Erythroblast (primary cell): ENCODE data around the gene CEP41.

ENCODE experiments used
- DNase-seq, 2 experiments: peaks; one replicate each; lab custom pipeline; 2025; lab: John Stamatoyannopoulos, UW
- GATA1 ChIP-seq: IDR thresholded peaks from 2 replicates; pipeline ENCODE4 v1.6.1; 2011; ENCODE audit warnings: low read depth, mild to moderate bottlenecking, control low read depth, low read length, moderate library complexity
- POLR2A ChIP-seq: IDR thresholded peaks from 2 replicates; pipeline ENCODE4 v1.6.1; 2011; ENCODE audit warnings: mild to moderate bottlenecking, low read length

The CEP41 gene

DNA sequence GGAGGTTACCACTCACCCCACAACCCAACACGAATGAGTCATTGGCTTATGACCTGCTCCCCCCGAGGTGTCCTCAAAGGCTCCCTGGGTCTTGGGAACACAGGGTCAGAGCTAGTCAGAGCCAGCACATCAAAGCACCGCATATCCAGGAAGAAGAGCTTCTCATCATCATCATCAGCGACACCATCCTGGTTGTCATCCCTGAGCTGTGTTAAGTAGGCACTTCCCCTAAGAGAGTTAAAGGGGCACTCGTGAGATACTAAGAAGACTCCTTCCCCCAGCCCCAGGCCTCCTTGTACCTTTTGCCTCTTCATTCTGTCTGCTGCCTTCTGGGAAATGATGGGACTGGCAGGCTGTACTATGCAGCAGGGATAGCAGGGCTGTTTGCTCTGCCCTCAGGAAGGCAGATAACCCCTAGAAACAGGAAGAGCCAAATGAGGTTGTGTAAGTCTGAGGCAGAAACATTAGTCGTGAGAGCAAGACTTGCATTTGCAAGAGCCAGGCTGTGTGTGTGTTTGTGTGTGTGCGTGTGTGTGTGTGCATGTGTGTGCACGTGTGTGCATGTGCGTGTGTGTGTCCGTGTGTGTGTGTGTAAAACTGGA, 71.6 kb downstream of the CEP41 start:
- TF ChIP-seq GATA1, result no peak
- TF ChIP-seq POLR2A, result no peak
- no peak for DNase-seq

DNA sequence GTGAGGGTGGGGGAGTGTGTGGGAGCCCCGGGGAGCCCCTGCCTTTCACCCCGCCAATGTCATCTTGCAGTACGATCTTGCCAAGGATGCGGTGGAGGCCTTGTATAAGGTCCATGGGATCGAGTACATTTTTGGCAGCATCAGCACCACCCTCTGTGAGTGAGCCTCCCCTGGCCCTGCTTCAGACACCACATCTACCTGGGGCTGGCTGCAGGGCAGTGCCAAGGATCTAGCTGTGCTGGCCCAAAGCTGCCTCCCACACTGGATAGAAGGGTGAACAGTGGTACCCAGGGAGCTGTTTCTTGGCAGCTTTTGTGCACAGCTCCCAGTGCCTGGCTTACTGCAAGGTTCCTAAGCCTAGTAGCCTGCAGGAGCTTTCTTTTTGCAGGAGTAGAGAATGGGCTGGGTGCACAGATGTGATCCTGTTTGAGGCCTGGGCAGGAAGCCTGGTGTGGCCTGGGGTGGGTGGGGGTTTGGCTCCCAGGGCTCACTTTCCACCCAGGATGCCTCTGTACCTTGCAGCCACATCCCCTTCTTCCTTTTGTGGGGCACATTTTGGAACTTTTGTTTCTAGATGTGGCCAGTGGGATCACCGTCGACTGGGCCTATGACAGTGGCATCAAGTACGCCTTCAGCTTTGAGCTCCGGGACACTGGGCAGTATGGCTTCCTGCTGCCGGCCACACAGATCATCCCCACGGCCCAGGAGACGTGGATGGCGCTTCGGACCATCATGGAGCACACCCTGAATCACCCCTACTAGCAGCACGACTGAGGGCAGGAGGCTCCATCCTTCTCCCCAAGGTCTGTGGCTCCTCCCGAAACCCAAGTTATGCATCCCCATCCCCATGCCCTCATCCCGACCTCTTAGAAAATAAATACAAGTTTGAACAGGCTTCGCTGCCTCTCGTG, 72.7 kb downstream of the CEP41 start:
- no peak for TF ChIP-seq GATA1
- no peak for TF ChIP-seq POLR2A
- DNase-seq, result no peak

DNA sequence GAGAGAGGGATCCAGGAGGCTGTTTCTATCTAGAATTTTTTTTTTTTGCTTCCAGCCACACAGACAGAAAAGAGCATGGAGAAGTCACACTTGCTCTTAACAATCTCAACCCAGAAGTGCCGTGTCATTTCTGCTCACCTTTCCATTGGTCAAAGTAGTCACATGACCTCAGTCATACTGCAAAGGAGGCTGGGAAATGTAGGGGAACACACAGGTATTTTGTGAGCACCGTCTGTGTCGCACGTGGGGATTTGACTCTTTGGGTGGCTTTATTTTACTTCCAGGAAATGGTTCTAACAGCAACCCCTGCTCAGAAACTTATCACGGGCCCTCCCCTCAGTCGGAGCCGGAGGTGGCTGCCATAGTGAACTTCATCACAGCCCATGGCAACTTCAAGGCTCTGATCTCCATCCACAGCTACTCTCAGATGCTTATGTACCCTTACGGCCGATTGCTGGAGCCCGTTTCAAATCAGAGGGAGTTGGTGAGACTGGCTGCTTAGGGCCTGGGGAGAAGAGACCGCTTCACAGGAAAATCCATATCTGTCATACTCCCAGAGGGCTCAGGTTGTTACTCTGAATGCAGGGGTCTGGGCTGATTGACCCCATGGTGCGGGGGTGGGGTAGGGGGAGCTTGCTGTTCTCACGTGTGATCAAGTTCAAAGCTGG, 73.6 kb downstream of the CEP41 start:
- DNase-seq, result no peak
- TF ChIP-seq GATA1 (no peak), POLR2A (no peak)

DNA sequence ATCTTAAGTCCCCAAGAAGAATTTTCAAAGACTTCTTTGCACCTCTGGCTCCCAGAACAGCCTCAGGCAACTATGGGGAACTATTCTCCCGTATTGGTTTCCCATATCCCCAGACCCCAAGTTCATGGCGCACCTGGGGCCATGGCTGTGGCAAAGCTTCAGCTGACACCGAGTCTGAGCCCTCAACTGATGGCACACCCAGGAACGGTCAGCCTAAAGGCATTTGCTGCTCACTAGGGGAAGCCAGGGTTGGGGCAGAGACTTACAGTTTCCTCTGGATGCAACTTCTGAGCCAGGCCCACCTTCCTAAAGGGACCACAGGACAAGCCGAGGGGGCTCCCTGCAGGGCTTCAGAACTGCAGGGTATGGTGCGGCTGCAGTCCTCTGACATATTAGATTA, 74.3 kb downstream of the CEP41 start:
- TF ChIP-seq GATA1 (no peak), POLR2A (no peak)
- DNase-seq, result no peak

DNA sequence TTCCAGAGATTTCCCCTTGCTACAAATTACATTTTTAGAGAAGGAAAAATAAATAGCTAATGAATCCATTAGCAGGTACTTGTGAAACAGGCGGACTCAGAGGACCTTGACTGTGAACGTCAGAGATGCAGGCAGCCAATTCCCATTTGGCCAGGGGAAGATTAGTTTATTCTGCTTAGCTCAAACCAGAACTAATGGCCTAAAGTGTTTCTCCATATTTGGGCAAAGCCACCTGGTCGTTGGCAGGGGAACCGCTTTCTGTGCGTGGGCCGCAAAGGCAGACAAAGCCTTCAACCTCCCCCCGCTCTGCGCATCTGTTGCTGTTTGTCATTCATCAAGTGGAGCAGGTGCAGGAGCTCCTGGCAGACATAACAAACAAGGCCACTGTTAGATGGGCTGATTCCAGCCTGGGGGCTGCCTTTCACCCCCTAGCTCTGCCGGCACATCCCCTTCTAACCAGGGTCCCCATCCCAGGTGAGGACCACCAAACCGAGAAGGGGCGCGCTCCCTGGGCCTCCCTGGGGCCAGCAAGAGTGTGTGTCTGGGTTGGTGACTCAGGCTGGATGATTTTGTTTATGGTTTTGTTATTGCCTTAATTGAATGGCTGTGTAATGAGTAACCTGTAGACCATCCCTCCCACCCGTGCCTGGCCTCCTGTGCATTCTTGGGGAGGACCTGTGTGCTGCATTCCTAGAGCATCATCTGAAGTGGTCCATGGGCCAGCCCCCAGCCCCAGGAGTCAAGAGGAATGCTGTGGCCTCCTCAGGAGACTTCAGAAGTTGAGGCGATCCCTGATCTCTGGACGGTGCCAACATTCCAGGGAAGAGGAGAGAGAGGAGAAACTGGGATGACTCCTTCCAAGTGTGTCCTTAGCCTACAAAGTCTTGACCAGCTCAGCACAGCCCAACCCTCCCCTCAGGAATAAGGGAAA, 75.0 kb downstream of the CEP41 start:
- DNase-seq, result no peak
- TF ChIP-seq POLR2A (no peak), GATA1 (no peak)

DNA sequence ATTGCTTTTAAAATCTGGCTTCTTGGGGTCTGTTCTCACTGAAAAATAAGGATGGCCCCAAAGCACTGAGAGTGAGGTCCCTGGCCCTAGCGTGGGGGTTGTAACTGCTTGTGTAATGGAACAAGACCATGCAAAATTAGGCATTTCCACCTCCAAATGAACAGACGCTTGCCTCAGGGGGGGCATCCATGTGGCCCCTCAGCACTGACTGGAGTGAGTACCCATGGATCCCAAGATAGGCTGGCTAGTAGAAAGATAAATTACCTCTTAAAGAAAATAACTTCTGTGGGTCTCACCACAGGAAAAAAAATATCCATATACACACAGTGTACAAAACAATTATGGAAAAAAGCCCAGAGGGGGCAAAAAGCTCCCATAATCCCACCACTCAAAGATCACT, 75.7 kb downstream of the CEP41 start:
- DNase-seq, result no peak
- TF ChIP-seq GATA1 (no peak), POLR2A (no peak)

DNA sequence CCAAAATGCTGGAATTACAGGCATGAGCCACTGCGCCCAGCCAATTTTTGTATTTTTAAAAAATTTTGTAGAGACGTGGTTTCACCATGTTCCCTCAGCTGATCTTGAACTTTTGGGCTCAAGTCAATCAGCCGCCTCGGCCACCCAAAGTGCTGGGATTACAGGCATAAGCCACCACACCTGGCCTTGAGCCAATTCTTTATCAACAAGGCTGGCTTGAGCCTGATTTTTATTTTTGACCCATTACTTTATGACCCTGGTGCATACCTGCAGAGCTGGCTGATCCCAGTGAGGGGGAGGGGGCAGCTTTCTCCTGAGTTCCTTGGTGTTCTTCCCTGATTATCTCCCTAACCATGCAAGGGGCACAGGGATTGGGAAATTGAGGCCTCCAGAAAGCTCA, 76.4 kb downstream of the CEP41 start:
- no peak for TF ChIP-seq POLR2A
- TF ChIP-seq GATA1, result no peak
- no peak for DNase-seq

DNA sequence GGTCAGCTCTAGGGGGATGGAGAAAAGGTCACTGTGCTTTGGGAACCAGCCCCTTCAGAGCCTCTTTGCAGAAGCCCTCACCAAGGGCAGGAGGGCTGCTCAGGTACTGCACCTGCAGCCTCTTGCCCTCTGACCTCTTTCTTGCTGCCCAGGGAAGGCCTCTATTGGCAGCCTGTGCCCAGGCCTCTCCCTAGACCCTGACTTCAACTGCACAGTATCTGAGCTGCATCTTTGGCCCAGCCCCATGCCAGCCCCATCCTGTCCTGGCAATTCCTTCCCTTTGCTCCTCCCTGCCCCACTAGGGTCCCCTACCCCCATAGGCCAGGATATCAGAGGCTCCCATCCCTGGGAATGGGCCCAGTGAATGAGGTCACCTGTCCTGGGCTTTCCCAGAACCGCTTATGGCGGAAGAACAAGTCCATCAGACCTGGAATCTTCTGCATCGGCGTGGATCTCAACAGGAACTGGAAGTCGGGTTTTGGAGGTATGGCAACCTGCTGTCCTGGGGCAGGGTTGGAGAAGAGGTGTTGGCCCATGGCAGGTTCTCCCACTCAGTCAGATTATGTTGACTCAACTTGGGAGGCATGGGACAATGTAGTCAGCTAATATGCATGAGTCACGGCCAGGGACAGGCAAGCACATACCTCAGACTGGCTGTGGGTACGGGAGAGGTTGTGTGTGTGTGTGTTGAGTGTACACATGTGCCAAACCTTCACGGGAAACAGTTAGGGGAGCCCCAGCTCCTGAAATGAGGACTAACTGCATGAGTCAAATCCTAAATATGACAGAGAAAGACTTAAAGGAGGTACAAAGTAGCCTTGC, 77.6 kb downstream of the CEP41 start:
- DNase-seq, result no peak
- TF ChIP-seq GATA1 (no peak), POLR2A (no peak)

DNA sequence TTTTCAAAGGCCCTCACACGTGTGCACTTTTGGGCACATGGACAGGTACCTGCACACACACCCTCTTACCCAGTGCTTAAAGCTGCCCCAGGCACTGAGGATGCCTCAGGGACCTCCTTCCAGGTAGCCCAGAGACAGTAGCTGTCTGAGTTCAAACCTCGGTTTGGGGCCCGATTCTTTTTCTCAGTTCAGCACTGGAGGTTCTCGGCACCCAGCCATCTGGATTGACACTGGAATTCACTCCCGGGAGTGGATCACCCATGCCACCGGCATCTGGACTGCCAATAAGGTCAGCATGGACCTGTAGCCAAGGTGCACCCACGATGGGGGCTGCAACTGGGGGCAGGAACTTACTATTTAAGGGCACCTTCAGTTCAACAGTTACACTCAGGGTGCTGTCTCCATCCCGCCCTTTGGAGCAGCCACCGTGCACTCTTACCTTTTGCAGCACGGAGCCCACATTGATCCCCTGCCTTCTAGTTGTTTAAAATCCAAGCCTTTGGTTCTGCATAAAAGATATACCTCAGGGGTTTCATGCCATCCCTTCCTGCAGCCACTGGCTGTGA, 78.5 kb downstream of the CEP41 start:
- TF ChIP-seq GATA1 (no peak), POLR2A (no peak)
- no peak for DNase-seq

DNA sequence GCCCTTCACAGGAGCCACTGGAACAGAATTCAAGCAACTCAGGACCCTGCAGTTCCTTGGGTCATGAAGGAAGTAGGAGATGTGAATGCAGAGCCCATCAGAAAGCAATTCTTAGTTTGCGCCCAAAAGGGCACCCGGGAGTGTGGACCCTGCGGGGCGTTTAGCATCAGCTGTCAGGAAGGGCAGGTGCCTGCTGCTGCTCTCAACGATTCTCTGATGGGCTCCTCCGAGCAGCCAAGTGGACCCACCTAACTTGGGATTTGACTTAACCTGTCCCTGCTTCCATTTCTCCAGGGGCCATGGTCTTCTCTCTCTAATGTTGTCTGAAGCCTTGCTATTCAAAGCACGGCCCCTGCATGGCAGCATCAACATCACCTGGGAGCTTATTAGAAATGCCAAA, 79.1 kb downstream of the CEP41 start:
- no peak for DNase-seq
- TF ChIP-seq GATA1 (no peak), POLR2A (no peak)

DNA sequence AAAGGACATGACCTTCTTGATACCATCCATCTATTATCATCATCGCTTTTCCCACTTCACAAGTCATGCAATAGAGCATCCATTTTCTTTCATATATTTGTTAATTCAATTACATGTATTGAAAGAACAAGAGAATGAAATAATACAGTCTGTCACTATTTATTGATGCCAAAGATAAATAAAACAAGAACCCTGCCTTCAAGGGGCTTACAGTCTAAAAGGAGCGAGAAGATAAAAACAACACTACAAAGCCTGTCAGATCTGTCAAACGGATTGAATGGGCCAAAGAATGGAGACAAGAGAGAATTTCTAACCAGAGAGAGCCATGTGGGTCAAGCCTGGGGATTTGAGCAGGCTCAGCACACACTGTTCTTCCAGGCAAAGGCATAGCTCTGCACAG, 80.3 kb downstream of the CEP41 start:
- TF ChIP-seq GATA1 (no peak), POLR2A (no peak)
- no peak for DNase-seq

DNA sequence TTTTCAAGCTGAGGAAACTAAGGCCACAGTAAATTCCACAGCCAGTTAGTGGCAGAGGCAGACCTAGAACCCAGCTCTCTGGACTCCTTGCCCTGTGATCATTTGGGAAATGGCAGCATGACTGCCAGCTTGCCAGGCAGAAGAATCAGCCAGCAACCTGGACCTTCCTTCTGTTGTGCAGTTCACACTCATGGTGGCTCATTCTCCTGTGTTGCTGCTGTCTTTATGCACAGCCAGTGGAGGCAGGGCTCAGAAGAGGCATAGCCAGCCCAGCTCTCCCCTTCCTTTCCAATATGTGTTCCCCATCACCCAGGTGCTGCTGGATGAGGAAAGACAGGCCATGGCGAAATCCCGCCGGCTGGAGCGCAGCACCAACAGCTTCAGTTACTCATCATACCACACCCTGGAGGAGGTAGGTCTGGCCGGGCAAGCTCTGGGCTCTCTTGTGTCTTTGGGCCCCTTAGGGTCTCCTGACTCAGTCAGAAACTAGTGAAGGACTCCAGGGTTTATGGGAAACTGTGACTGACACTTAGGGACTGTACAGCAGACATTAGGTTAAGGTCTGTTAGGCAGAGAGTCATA, 81.4 kb downstream of the CEP41 start:
- TF ChIP-seq GATA1, result no peak
- no peak for TF ChIP-seq POLR2A
- DNase-seq, result no peak
